SK-N-MC (cell line): ENCODE measurements around the gene BFSP2.

Experiments used
- EZH2 ChIP-seq: fragments of 200-600 bp; sonication (generic); IDR thresholded peaks from one replicate; pipeline ENCODE4 v1.6.1; 2017; ENCODE audit warnings: antibody characterized with exemption
- FOXP2 ChIP-seq: optimal IDR thresholded peaks from 2 replicates; pipeline ENCODE3; 2011; ENCODE audit warnings: mild to moderate bottlenecking, moderate library complexity; ENCODE audit not compliant: insufficient read depth; ENCODE audit errors: extremely low read length, control extremely low read depth
- POLR2AphosphoS5 ChIP-seq: IDR thresholded peaks from 2 replicates; pipeline ENCODE4 v1.6.1; 2012; ENCODE audit warnings: mild to moderate bottlenecking, low read depth, low read length, borderline replicate concordance

- TF ChIP-seq POLR2AphosphoS5 (no peak), EZH2 (no peak), FOXP2 (no peak)
These were observed 48.1 kb downstream of the BFSP2 start for GRCh38 chr3:133447750-133448477.
